ACC112 (cell line): ENCODE data around the gene RAPSN.

ENCODE experiments used
- H2AFZ ChIP-seq: fragments of 200-600 bp; sonication (generic); one replicate; pipeline ENCODE4 v1.6.0; 2017; ENCODE audit warnings: antibody characterized with exemption, low read length; ENCODE audit not compliant: unreplicated experiment
- H3K27ac ChIP-seq: fragments of 200-600 bp; sonication (generic); 2 replicates; pipeline ENCODE4 v1.5.1; 2014; ENCODE audit warnings: low read depth, mild to moderate bottlenecking, antibody characterized with exemption, low read length, moderate library complexity
- H3K27me3 ChIP-seq: fragments of 200-600 bp; sonication (generic); 2 replicates; pipeline ENCODE4 v1.6.1; 2014; ENCODE audit warnings: mild to moderate bottlenecking, antibody characterized with exemption, low read length, moderate library complexity, mixed read lengths; ENCODE audit not compliant: insufficient read depth
- H3K36me3 ChIP-seq: fragments of 200-600 bp; sonication (generic); 2 replicates; pipeline ENCODE4 v1.6.1; 2016; ENCODE audit warnings: mild to moderate bottlenecking, antibody characterized with exemption, low read length, moderate library complexity, mixed read lengths; ENCODE audit not compliant: insufficient read depth
- H3K4me1 ChIP-seq: fragments of 200-600 bp; sonication (generic); one replicate; pipeline ENCODE4 v1.6.1; 2016; ENCODE audit warnings: low read length, mixed read lengths; ENCODE audit not compliant: insufficient read depth, unreplicated experiment, control insufficient read depth
- H3K4me3 ChIP-seq: fragments of 200-600 bp; sonication (generic); 2 replicates; pipeline ENCODE4 v1.5.1; 2014; ENCODE audit warnings: mild to moderate bottlenecking, low read depth, low read length
- H3K79me2 ChIP-seq: fragments of 200-600 bp; sonication (generic); one replicate; pipeline ENCODE4 v1.6.0; 2016; ENCODE audit warnings: low read length; ENCODE audit not compliant: control insufficient read depth, unreplicated experiment, insufficient read depth

RAPSN gene

GRCh38 chr11:47388697-47389576, 60.0 kb downstream of the RAPSN start:
- Histone ChIP-seq H2AFZ (no peak overlapping the region), H3K27ac (no peak overlapping the region), H3K4me1 (peaks cover 9% of the 10 kb centered on the region)

GRCh38 chr11:47387944-47388696, 60.8 kb downstream of the RAPSN start:
- H2AFZ ChIP-seq: no peak overlapping the region

More at GRCh38 chr11:47388697-47389576, 60.0 kb downstream of the RAPSN start:
- H3K27me3 ChIP-seq: no peaks in the 10 kb centered on the region
- no peaks in the 10 kb centered on the region for H3K79me2 ChIP-seq
- no peak overlapping the region for H3K4me3 ChIP-seq
- no peaks in the 10 kb centered on the region for H3K36me3 ChIP-seq

More at GRCh38 chr11:47387944-47388696, 60.8 kb downstream of the RAPSN start:
- Histone ChIP-seq H3K27ac (no peak overlapping the region), H3K4me3 (no peak overlapping the region), H3K79me2 (no peaks in the 10 kb centered on the region), H3K36me3 (no peaks in the 10 kb centered on the region), H3K4me1 (peaks cover under 1% of the 10 kb centered on the region), H3K27me3 (no peaks in the 10 kb centered on the region)
